CD4-positive, alpha-beta T cell treated with Interleukin-17A for 4 hours (primary cell): ENCODE results near the gene SEPTIN2.
A peak's percentile ranks its signal among the peaks of the same experiment; 100 is the strongest.
"Not testable (repeated sequence)": the region's sequence is repeated elsewhere in the genome, so short reads cannot be mapped to it uniquely, and the experiment has no call there.

Experiments used
- DNase-seq: peaks from one replicate; pipeline ENCODE4 v3.0.0-alpha.2; 2020; ENCODE audit warnings: mixed read lengths

SEPTIN2 gene

GRCh38 chr2:241354668-241355658 is 39.2 kb downstream of the SEPTIN2 start:
- peak; percentile 69 for DNase-seq

- peak; percentile 97 for DNase-seq
These were observed 40.5 kb downstream of the SEPTIN2 start, which contains the start of gene FARP2 for GRCh38 chr2:241355983-241356870. TSS of gene FARP2 (plus strand) at chr2:241356285. CDS start at chr2:241373108, 16,823 bp downstream.

- DNase-seq: no peak
These were observed 41.1 kb downstream of the SEPTIN2 start for GRCh38 chr2:241356871-241357260.

GRCh38 chr2:241357531-241357930 is 41.8 kb downstream of the SEPTIN2 start:
- DNase-seq: no peak

GRCh38 chr2:241358470-241358869 is 42.7 kb downstream of the SEPTIN2 start:
- DNase-seq: no peak

GRCh38 chr2:241359481-241360045 is 43.8 kb downstream of the SEPTIN2 start:
- no peak for DNase-seq

- DNase-seq: no peak
These were observed 47.7 kb downstream of the SEPTIN2 start for GRCh38 chr2:241363426-241363825.

- no peak for DNase-seq
These were observed 49.1 kb downstream of the SEPTIN2 start for GRCh38 chr2:241364781-241365180.

GRCh38 chr2:241366678-241367077 is 51.0 kb downstream of the SEPTIN2 start:
- DNase-seq: no peak

- no peak for DNase-seq
These were observed 52.9 kb downstream of the SEPTIN2 start for GRCh38 chr2:241368643-241369042.

- no peak for DNase-seq
These were observed 56.8 kb downstream of the SEPTIN2 start for GRCh38 chr2:241372361-241372992.

- DNase-seq: no peak
These were observed 57.7 kb downstream of the SEPTIN2 start for GRCh38 chr2:241373446-241373845.

GRCh38 chr2:241373906-241374305 is 58.2 kb downstream of the SEPTIN2 start:
- not testable (repeated sequence) for DNase-seq

GRCh38 chr2:241375300-241375699 is 59.6 kb downstream of the SEPTIN2 start:
- no peak for DNase-seq

- DNase-seq: no peak
These were observed 61.1 kb downstream of the SEPTIN2 start for GRCh38 chr2:241376808-241377207.

- DNase-seq: no peak
These were observed 63.1 kb downstream of the SEPTIN2 start for GRCh38 chr2:241378816-241379215.

GRCh38 chr2:241379481-241380480 is 64.1 kb downstream of the SEPTIN2 start:
- DNase-seq: no peak

GRCh38 chr2:241381872-241382271 is 66.1 kb downstream of the SEPTIN2 start:
- no peak for DNase-seq

GRCh38 chr2:241385450-241385849 is 69.7 kb downstream of the SEPTIN2 start:
- not testable (repeated sequence) for DNase-seq

GRCh38 chr2:241386519-241386918 is 70.8 kb downstream of the SEPTIN2 start:
- no peak for DNase-seq

GRCh38 chr2:241389697-241390096 is 74.0 kb downstream of the SEPTIN2 start:
- no peak for DNase-seq
